ENCODE results near the gene NBR1.
A peak's percentile ranks its signal among the peaks of the same experiment; 100 is the strongest.
"Not testable (repeated sequence)": the region's sequence is repeated elsewhere in the genome, so short reads cannot be mapped to it uniquely, and the experiment has no call there.

The NBR1 gene

DNA sequence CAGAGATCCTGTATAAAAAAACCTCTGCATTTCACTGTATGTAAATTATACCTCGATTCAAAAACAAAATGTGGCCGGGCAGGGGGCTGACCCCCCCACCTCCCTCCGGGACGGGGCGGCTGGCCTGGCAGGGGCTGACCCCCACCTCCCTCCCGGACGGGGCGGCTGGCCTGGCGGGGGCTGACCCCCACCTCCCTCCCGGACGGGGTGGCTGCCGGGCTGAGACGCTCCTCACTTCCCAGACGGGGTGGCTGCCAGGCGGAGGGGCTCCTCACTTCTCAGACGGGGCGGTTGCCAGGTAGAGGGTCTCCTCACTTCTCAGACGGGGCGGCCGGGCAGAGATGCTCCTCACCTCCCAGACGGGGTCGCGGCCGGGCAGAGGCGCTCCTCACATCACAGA is 11.8 kb upstream of the NBR1 start:
- DNase-seq: not testable (repeated sequence)

DNA sequence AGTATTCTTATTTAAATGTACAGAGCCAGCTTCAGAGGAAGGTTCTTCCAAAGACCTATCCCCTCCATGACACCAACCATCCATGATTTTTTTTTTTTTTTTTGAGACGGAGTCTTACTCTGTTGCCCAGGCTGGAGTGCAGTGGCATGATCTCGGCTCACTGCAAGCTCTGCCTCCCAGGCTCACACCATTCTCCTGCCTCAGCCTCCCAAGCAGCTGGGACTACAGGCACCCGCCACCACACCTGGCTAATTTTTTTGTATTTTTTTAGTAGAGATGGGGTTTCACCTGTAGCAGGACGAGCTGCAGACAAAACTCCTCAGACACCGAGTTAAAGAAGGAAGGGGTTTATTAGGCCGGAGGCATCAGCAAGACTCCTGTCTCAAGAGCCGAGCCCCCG is 11.1 kb upstream of the NBR1 start:
- not testable (repeated sequence) for DNase-seq

DNA sequence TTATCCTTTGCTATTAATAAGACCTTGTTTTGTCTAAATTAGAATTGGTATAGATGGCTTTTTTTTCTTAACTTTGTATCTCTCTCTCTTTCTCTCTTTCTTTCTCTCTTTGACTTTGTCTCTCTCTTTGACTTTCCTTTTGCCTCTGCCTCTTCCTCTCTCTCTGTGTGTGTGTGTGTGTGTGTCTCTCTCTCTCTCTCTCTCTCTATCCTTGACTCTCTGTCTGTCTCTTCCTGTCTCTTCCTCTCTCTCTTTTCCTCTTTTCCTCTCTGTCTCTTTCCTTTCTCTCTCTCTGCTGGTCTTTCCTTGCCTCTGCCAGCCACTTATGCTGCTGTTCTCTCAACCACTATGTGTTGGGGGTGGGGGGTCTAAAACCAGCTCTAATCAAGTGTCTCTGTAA is 5.0 kb upstream of the NBR1 start:
- DNase-seq: not testable (repeated sequence)

DNA sequence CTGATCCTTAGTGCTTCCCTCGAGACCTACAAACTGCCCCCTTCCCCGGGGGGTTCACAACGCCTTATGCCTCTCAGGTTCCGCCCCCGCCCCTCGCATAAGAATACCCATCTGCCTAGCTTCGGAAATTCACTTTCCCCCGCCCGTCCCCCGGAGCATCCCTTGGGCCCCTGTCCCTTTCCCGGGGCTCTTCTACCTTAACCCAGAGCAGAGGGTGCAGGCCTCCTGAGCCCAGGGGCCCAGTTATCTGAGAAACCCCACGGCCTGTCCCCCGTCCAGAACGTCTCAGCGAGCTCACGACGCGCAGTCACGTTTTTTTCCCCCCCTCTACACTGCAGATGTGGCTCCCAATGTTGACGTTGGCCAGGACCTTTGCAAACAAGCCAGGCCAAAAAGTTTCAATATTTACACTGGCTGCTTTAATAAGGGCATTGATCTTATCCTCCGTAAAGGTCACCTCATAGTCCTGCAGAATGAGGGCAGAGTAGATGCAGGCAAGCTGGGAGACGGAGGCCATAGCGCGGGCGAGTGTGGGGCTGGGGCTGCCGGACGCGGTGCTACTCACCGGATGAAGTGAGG is 1.4 kb upstream of the NBR1 start:
- peak; percentile 2 for DNase-seq

DNA sequence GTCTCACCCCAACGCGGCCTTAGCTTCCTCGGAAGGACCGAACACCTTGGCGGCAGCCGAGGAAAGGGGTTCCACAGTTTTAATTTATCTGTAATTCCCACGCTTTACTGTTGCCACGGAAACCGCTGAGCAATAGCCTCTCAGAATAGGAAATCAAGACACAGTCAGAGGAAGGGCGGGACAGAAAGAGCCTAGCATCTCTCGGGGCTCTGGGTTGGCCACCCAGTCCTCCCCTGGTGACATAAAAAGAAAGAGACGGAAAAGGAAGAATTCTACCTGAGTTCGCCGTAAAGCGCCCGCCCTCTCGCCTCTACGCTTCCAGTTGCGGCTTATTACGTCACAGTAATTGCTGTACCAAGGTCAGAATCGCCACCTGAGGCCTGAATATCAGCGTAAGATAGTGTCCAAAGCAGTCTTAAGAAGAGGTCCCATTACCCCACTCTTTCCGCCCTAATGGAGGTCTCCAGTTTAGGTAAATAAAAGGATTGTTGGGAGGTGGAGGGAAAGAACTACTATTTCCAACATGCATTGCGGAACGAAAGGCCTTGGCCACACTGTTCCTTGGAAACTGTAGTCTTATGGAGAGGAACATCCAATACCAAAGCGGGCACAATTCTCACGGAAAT is 761 bp upstream of the NBR1 start:
- DNase-seq: peak; percentile 94

DNA sequence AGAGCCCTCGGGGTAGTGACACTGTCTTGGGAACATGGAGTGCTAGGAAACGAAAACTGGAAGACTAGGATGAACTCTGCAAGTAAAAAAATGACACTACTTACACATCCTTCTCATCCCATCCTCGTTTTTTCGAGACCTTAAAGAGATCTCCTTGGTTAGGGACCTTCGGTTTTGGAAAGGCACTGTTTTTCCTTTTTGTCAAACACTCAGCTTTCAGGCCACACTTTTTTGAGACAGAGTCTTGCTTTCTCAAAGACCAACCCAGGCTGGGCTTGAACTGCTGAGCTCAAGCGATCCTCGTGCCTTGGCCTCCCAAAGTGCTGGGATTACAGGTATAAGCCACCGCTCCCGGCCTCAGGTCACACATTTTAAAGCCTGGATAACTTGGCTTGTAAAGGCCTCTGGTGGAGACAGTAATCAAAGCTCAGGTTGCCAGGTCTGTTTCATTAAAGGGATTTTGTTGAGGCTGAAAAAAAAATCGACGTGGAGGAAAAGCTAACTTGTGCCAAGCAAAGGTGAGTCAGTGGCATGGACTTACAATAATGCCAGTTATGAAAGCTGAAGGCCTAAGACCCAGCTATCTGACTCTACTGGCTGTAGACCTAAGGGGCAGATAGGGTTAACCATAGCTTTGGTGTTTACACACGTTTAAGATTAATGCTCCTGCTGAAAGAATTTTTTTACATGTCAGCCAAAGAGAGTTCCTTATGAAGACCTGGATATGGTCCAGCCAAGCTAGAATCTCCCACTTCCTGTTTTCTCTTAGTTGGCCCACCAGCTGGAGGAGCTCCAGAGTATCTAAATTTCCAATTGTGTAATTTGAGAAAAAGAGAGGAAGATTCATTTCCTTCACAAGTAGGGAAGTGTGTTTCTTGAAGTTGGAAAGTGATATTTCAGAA is 823 bp downstream of the NBR1 start:
- peak; percentile 94 for DNase-seq

DNA sequence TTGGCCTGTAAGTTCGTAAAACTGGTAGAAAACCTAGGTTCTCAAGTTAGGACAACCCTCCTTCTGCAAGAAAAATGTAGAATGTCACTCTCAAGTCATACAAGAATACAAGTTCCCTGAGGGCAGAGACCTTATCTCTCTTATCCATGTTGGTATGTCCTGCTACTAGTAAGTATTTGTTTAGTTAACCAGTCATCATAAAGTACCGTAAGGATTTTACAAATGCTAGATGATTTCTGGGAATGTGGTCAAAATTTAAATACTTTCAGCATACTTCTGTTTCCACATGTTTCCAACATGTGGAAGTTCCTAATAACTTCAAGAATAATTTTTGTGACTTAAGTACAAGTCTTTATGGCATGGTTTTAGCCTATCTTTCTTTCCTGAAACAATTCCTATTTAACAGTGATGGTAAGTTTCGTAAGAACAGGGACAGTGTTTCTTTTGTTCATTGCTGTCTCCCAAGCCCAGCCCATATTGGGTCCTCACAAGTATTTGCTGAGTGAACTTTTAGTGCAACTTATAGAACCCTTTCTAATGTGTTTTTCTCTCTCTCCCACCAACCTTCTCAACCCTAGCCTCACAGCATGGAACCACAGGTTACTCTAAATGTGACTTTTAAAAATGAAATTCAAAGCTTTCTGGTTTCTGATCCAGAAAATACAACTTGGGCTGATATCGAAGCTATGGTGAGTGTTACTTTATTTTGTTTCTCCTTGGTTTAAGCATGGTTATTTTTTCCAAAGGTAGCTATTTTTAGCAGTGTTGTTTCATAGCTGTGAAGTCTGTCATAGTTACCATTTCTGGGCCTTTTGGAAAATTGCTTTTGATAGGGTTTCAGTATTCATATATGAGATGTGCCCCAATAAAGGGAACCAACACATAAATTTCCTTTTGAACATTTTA is 4.5 kb downstream of the NBR1 start:
- DNase-seq: peak; percentile 86

DNA sequence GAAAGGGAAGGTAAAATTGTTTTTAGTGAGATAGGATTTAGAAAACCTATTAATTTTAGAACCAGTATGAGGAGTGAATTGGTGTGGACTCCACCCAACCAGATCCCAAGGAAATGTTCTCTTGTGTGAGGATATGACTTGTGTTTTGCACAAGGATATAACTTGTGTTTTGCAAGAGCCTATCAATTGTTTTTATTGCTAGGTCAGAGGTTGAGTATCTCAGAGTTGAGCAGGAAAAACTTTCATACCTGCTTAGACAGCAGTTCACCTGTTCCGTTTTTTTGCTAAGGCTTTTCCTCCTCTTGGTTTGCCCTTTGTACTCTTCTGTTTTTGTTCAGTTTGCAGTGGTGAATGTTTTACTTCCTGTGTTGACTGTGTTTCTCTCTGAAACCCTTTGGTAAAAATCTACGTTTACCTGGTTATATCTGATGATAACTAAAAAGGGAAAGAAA is 5.1 kb downstream of the NBR1 start:
- no peak for DNase-seq

DNA sequence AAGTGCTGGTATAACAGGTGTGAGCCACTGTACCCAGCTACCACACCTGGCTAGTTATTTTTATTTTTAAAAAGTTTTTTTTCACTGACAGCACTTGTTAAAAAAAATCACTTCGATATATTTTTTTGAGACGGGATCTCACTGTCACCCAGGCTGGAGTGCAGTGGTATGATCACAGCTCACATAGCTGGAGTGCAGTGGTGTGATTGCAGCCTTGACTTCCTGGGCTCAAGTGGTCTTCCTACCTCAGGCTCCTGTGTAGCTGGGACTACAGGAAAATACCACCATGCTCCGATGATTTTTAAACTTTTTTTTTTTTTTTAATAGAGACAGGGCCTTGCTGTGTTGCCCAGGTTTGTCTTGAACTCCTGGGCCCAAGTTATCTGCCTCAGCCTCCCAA is 12.9 kb downstream of the NBR1 start:
- no peak for DNase-seq

DNA sequence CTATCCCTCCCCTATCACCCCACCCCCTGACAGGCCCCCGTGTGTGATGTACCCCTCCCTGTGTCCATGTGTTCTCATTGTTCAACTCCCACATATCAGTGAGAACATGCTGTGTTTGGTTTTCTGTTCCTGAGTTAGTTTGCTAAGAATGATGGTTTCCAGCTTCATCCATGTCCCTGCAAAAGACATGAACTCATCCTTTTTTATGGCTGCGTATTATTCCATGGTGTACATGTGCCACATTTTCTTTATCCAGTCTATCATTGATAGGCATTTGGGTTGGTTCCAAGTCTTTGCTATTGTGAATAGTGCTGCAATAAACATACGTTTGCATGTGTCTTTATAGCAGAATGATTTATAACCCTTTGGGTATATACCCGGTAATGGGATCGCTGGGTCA is 15.6 kb downstream of the NBR1 start:
- DNase-seq: not testable (repeated sequence)

DNA sequence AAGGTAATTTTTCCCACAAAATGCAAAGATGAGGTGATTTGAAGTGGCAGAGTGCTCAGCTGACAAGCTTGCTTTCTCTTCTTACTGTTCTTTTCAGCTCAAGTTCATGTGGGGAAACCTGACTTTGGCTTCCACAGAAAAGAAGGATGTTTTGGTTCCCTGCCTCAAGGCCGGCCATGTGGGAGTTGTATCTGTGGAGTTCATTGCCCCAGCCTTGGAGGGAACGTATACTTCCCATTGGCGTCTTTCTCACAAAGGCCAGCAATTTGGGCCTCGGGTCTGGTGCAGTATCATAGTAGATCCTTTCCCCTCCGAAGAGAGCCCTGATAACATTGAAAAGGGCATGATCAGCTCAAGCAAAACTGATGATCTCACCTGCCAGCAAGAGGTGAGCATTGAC is 22.2 kb downstream of the NBR1 start:
- no peak for DNase-seq

DNA sequence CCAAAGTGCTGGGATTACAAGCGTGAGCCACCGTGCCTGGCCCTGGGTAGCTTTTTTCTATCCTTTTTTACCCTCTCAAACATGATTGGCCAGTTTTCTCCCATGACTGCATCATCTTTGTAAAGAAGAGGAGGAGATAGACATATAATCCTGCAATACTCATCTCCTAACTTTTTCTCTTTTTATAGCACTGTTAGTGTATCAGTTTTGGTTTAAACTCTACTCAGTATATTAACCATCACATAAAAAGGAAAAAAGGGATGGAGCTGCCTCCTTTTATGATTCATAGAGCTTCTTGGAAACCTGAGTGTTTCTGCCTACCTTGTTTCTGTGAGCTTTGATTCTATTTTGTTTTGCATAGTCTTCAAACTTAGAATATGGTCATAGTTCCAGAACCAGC is 28.6 kb downstream of the NBR1 start:
- no peak for DNase-seq

DNA sequence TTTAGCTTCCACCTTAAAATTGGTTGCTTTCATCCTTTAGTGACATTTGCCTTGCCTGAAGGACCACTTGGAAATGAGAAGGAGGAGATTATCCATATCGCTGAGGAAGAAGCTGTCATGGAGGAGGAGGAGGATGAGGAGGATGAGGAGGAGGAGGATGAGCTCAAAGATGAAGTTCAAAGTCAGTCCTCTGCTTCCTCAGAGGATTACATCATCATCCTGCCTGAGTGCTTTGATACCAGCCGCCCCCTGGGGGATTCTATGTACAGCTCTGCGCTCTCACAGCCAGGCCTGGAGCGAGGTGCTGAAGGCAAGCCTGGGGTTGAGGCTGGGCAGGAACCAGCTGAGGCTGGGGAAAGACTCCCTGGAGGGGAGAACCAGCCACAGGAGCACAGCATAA is 29.1 kb downstream of the NBR1 start:
- DNase-seq: peak; percentile 7

DNA sequence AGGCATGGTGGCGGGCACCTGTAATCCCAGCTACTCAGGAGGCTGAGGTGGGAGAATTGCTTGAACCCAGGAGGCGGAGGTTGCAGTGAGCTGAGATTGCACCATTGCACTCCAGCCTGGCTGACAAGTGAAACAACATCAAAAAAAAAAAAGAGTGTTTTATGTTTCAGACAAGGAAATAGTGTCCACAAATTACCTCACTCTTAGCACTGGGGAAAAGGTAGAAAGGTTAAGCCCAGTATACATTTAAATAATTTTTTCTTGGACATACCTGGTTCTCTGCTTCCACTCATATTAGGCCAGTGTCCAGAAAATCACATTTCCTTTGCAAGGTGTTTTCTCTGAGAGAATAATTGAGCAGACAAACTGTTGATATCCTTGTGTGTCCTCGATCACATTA is 32.0 kb downstream of the NBR1 start:
- DNase-seq: not testable (repeated sequence)

DNA sequence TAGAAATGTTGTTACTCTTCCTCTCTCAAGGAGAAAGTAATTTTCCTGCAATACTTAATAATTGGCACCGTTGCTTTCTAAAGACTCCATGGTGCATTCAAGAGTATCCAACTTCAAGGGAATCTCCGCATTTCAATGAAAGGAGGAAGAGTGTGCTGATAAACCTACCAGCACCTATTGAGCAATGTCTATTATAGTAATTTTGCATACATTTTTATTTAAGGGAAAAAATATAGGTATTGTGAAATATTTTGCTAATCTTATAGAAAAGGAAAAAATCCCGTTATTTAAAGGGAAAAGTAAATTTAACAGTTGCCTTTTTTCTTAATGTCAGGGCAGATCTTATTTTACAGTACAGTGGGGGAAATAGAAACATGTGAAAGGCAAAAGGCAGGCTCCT is 39.6 kb downstream of the NBR1 start:
- DNase-seq: no peak

DNA sequence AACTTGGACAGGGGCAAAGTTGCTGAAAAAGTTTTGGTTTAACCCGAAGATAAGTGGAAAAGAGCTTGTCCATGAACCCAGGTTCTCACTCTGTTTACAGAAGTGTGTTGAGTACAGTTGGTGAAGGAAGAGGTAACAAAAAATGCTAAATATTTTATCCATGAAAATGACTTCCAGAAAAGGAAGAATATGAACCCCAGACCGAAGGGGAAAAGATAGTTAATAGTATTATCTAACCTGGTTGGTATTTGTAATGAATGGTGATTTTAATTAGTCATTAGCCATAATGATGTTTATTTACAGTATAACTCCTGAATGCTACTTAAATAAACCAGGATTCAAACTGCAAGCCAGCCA is 40.1 kb downstream of the NBR1 start:
- DNase-seq: no peak

DNA sequence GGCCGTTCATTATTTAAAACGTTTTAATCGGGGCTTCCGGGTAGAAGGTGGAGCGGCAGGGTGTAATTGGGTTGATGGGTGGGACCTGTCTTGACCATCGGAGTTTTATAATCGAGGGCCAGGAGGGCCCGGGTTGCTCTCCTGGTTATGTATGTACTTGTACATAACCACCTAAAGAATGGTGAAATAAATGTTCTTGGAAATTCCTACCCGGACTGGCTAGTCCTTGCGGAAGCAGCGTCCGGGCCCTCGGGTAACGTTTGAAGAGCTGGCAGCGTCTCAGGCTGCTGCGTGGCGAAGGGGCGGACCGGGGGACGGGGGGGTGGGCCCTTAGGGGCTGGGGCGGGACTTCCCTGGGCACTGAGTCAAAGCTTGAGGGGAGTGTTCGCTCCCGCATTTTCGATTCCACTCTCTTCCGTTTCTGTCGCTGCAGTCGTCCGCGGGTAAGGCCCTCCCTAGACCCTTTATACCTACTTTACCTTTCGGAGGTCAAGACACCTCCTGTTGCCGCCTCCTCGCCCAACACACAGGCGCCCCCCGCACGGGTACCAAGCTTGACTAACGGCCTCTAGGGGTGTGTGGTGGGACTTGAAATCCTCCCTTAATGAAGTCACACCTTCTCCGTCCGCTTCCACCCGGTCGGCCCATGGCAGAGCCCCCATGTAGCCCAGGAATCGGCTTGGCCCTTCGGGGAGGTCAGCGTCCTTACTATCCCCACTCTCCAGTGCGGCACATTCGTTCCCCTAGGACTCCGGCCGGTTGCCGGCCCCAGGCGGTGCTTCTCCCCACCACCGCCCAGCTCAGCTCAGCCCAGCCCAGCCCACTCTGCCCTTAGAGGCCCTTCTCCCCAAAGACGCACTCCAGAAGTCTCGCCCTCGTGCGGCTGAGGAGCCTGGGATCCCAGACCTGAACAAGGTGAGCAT is 40.7 kb downstream of the NBR1 start, which contains the start of gene TMEM106A:
Gene TMEM106A, plus strand, starts transcription at position 396 of the 923 bp plus-strand sequence. CDS start 1,167 bp downstream, outside the sequence.
- DNase-seq: peak; percentile 90

DNA sequence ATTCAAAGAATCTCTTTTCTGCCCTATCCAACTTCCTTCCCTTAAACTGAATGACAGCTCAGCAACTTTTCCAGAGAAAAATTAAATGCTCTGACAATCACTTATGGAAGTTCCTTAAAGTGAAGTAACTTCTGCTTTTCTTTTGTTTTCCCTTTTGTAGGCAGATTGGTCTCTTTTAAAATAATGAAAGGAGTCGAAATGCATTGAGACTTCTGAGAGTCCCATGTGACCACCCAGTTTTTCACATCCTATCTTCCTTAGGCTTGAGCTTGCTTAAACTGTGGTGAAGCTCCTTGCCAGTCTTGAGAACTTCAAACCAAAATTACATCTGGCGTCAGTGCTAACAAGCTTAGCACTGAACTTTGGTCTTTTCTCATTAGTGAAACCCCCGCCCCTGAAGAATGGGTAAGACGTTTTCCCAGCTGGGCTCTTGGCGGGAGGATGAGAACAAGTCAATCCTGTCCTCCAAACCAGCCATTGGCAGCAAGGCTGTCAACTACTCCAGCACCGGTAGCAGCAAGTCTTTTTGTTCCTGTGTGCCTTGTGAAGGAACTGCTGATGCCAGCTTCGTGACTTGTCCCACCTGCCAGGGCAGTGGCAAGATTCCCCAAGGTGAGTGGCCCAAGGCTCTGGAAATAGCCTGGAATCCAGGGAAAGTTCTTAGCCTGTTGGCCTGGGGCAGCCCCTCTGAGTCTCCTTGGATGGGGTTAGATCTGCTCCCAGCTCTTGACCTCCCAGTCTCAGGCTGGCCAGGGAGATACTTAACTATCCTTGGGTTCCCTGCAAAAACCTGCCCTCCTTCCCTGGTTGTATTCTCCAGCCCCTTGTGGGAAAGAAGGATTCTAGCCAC is 41.9 kb downstream of the NBR1 start:
- no peak for DNase-seq

DNA sequence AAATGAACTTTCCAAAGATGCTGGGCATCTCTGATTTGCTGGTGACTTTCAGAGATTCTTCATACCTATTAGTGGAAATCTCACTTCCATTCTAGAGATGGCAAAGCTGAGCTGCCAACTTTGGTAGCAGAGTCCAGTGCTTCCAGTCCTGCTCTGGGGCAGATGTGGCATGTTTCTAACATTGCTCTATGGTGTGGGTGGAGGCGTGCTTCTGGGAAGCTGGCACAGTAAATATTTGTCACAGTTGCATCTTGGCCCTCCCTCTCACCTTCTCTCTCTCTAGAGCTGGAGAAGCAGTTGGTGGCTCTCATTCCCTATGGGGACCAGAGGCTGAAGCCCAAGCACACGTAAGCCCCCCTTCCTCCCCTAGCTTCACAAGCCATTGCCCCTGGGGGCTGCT is 42.5 kb downstream of the NBR1 start:
- no peak for DNase-seq

DNA sequence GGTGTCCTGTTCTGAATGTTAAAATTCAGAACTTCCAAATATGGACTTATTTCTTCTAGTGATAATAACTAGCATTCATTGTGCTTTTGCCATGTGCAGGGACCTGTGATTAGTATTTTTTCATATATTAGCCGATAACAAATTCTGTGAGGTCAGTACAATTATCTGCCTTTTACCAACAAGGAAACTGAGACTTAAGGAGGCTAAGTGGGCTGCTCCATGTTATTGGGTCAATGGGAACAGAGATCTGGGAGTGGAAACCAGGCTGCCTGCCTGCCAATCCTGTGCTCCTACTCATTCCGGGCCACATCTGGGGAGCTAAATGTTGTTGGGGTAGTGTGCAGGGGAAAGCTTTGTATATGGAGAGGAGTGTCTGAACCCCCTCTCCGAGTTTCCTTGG is 44.3 kb downstream of the NBR1 start:
- no peak for DNase-seq

Measured in fibroblast of skin of scalp (primary cell).